Suprapubic skin (tissue), 3 donors: ENCODE results near the gene ELMO1.

Experiments used
- POLR2A ChIP-seq, 2 donors: fragments of 450-650 bp; IDR thresholded peaks; one replicate each; pipeline ENCODE4 v1.6.1; 2017; ENCODE audit warnings: antibody characterized with exemption in 2 of 2, mild to moderate bottlenecking in 2 of 2, moderate library complexity in 2 of 2
- TF ChIP-seq, protein P1 (sequence below), 2 donors: fragments of 200-600 bp in 1 of 2; fragments of 450-650 bp in 1 of 2; sonication (generic) in 1 of 2; IDR thresholded peaks; one replicate each; pipeline ENCODE4 v1.5.1; 2016 to 2019; ENCODE audit warnings: antibody characterized with exemption in 2 of 2, mild to moderate bottlenecking in 1 of 2, moderate library complexity in 1 of 2

GRCh38 chr7:37424521-37424920 is 24.1 kb downstream of the ELMO1 start:
- TF ChIP-seq, protein P1, sequence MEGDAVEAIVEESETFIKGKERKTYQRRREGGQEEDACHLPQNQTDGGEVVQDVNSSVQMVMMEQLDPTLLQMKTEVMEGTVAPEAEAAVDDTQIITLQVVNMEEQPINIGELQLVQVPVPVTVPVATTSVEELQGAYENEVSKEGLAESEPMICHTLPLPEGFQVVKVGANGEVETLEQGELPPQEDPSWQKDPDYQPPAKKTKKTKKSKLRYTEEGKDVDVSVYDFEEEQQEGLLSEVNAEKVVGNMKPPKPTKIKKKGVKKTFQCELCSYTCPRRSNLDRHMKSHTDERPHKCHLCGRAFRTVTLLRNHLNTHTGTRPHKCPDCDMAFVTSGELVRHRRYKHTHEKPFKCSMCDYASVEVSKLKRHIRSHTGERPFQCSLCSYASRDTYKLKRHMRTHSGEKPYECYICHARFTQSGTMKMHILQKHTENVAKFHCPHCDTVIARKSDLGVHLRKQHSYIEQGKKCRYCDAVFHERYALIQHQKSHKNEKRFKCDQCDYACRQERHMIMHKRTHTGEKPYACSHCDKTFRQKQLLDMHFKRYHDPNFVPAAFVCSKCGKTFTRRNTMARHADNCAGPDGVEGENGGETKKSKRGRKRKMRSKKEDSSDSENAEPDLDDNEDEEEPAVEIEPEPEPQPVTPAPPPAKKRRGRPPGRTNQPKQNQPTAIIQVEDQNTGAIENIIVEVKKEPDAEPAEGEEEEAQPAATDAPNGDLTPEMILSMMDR (IDR thresholded peaks at IDR 0.05) = no peak
- no peak for TF ChIP-seq POLR2A (IDR thresholded peaks at IDR 0.05)
